CD4-positive, alpha-beta memory T cell (primary cell): ENCODE measurements around the gene SLX4IP. TPM values are rescaled to one million over a fixed set of nuclear protein-coding genes. Genes with fewer than 3 reads are reported as not detected.

Experiments
- CTCF ChIA-PET: fragments of 350-600 bp; sonication (Branson Sonifier 250); formaldehyde crosslinking; loops from one replicate; lab custom pipeline; 2021; ENCODE audit warnings: inconsistent platforms; ENCODE audit not compliant: partially characterized antibody; lab: Charles Lee
- POLR2A ChIA-PET: fragments of 350-600 bp; sonication (Branson Sonifier 250); formaldehyde crosslinking; loops from one replicate; lab custom pipeline; 2021; ENCODE audit not compliant: partially characterized antibody; lab: Charles Lee
- DNase-seq, 5 donors: peaks; one replicate each; pipeline versions ENCODE4 v3.0.0 to v3.0.0-alpha.2; 2020 to 2022; ENCODE audit warnings: mixed read lengths in 1 of 5
- H3K27ac ChIP-seq: one replicate; pipeline ENCODE4 v1.7.0; 2013; ENCODE audit warnings: low read depth, low read length
- H3K27me3 ChIP-seq: 2 replicates; pipeline ENCODE4 v1.7.0; 2013; ENCODE audit warnings: mild to moderate bottlenecking, low read length, moderate library complexity; ENCODE audit not compliant: insufficient read depth
- H3K36me3 ChIP-seq: 2 replicates; pipeline ENCODE4 v1.7.0; 2013; ENCODE audit warnings: mild to moderate bottlenecking, low read length, moderate library complexity; ENCODE audit not compliant: insufficient read depth
- H3K4me1 ChIP-seq: 2 replicates; pipeline ENCODE4 v1.7.0; 2013; ENCODE audit warnings: mild to moderate bottlenecking, low read length, moderate library complexity; ENCODE audit not compliant: insufficient read depth
- H3K4me3 ChIP-seq, 2 donors: one replicate each; pipeline ENCODE4 v1.7.0; 2013; ENCODE audit warnings: low read length in 2 of 2, mild to moderate bottlenecking in 1 of 2
- H3K9me3 ChIP-seq, 2 donors: one replicate each; pipeline ENCODE4 v1.7.0; 2013; ENCODE audit warnings: low read length in 2 of 2, control low read depth in 1 of 2; ENCODE audit not compliant: control insufficient read depth in 1 of 2
- H3K27ac Mint-ChIP-seq, 7 donors: one replicate each; pipeline ENCODE4 v1.8.0; 2020 to 2021; ENCODE audit warnings: mixed read lengths in 7 of 7, mild to moderate bottlenecking in 6 of 7, inconsistent platforms in 3 of 7, moderate library complexity in 3 of 7
- H3K27me3 Mint-ChIP-seq, 2 donors: one replicate each; pipeline ENCODE4 v1.8.0; 2020 to 2021; ENCODE audit warnings: mixed read lengths in 2 of 2
- H3K36me3 Mint-ChIP-seq, 2 donors: one replicate each; pipeline ENCODE4 v1.8.0; 2020 to 2021; ENCODE audit warnings: mixed read lengths in 2 of 2, inconsistent platforms in 1 of 2, mild to moderate bottlenecking in 1 of 2
- H3K4me1 Mint-ChIP-seq, 4 donors: one replicate each; pipeline ENCODE4 v1.8.0; 2020 to 2021; ENCODE audit warnings: mixed read lengths in 4 of 4, mild to moderate bottlenecking in 1 of 4
- H3K4me3 Mint-ChIP-seq, 8 donors: one replicate each; pipeline ENCODE4 v1.8.0; 2020 to 2021; ENCODE audit warnings: mixed read lengths in 8 of 8, mild to moderate bottlenecking in 7 of 8, moderate library complexity in 6 of 8, inconsistent platforms in 3 of 8
- H3K9me3 Mint-ChIP-seq, 8 donors: one replicate each; pipeline ENCODE4 v1.8.0; 2020 to 2021; ENCODE audit warnings: mixed read lengths in 8 of 8, mild to moderate bottlenecking in 5 of 8, inconsistent platforms in 3 of 8, moderate library complexity in 1 of 8
- intact Hi-C: fragments of 100-400 bp; cut with micrococcal nuclease; formaldehyde crosslinking; loops from one replicate; pipeline ENCODE4 v1.15.1; 2023
- polyA plus RNA-seq, 2 donors: library from polyadenylated mRNA; unstranded; fragments of 300-500 nt; fragmentation: Illumina TruSeq; gene quantifications; one replicate each; pipeline ENCODE4 v1.2.3, GENCODE V29; 2021
- total RNA-seq, 2 experiments: library from RNA; stranded (reverse); gene quantifications; one replicate each; pipeline ENCODE4 v1.2.3, GENCODE V29; 2021

Gene SLX4IP
- total and polyA plus RNA-seq, 4 experiments from 2014 or later: 1.5 to 6.6 (median 4.0) TPM

- Histone ChIP-seq H3K4me1 (no peaks in the 10 kb centered on the region), H3K9me3 (no peaks in the 10 kb centered on the region), H3K27me3 (no peaks in the 10 kb centered on the region), H3K4me3 (no peak overlapping the region), H3K36me3 (no peaks in the 10 kb centered on the region), H3K27ac (no peak overlapping the region)
- no peak for DNase-seq
- H3K9me3 Mint-ChIP-seq: no peaks in the 10 kb centered on the region
- intact Hi-C loops: no loop called here
- CTCF ChIA-PET: interaction anchor here (0.8 to 1.4 kb wide), 2 partner anchors 10 to 672 kb away, joined by 3 to 4 read pairs; no protein-coding TSS in a partner anchor
- H3K36me3 Mint-ChIP-seq: no peaks in the 10 kb centered on the region
- POLR2A ChIA-PET: no interaction called here
- H3K27me3 Mint-ChIP-seq: peaks cover 7 to 26% of the 10 kb centered on the region in 2 donors
- H3K4me3 Mint-ChIP-seq: no peak overlapping the region
- H3K27ac Mint-ChIP-seq: no peak overlapping the region
- no peaks in the 10 kb centered on the region for H3K4me1 Mint-ChIP-seq
Measured at GRCh38 chr20:10649797-10650160, 214.7 kb downstream of the SLX4IP start.

GRCh38 chr20:10651227-10651990, 216.3 kb downstream of the SLX4IP start:
- intact Hi-C loops: no loop called here
- POLR2A ChIA-PET: no interaction called here
- H3K4me1 ChIP-seq: no peaks in the 10 kb centered on the region
- no peak overlapping the region for H3K4me3 ChIP-seq
- H3K36me3 Mint-ChIP-seq: no peaks in the 10 kb centered on the region
- no peak for DNase-seq
- peaks cover 7 to 28% of the 10 kb centered on the region in 2 donors for H3K27me3 Mint-ChIP-seq
- H3K36me3 ChIP-seq: no peaks in the 10 kb centered on the region
- H3K9me3 Mint-ChIP-seq: no peaks in the 10 kb centered on the region
- H3K9me3 ChIP-seq: no peaks in the 10 kb centered on the region
- no peak overlapping the region for H3K27ac ChIP-seq
- H3K27me3 ChIP-seq: no peaks in the 10 kb centered on the region
- no peak overlapping the region for H3K4me3 Mint-ChIP-seq
- CTCF ChIA-PET: no interaction called here
- no peak overlapping the region for H3K27ac Mint-ChIP-seq
- H3K4me1 Mint-ChIP-seq: no peaks in the 10 kb centered on the region

GRCh38 chr20:10652185-10652584, 217.1 kb downstream of the SLX4IP start:
- CTCF ChIA-PET: no interaction called here
- DNase-seq: no peak
- Mint-ChIP-seq H3K4me1 (no peaks in the 10 kb centered on the region), H3K36me3 (no peaks in the 10 kb centered on the region), H3K4me3 (no peak overlapping the region), H3K27ac (no peak overlapping the region), H3K27me3 (peaks cover 7 to 28% of the 10 kb centered on the region in 2 donors), H3K9me3 (no peaks in the 10 kb centered on the region)
- Histone ChIP-seq H3K27ac (no peak overlapping the region), H3K36me3 (no peaks in the 10 kb centered on the region), H3K27me3 (no peaks in the 10 kb centered on the region), H3K4me3 (no peak overlapping the region), H3K4me1 (no peaks in the 10 kb centered on the region), H3K9me3 (no peaks in the 10 kb centered on the region)
- POLR2A ChIA-PET: no interaction called here
- intact Hi-C loops: no loop called here

- Mint-ChIP-seq H3K27me3 (peaks cover 7 to 30% of the 10 kb centered on the region in 2 donors), H3K27ac (no peak overlapping the region), H3K4me3 (no peak overlapping the region), H3K9me3 (no peaks in the 10 kb centered on the region), H3K4me1 (no peaks in the 10 kb centered on the region), H3K36me3 (no peaks in the 10 kb centered on the region)
- Histone ChIP-seq H3K36me3 (no peaks in the 10 kb centered on the region), H3K4me3 (no peak overlapping the region), H3K27ac (no peak overlapping the region), H3K4me1 (no peaks in the 10 kb centered on the region), H3K9me3 (no peaks in the 10 kb centered on the region), H3K27me3 (no peaks in the 10 kb centered on the region)
- no peak for DNase-seq
- intact Hi-C loops: no loop called here
- CTCF ChIA-PET: no interaction called here
- POLR2A ChIA-PET: no interaction called here
Measured at GRCh38 chr20:10652660-10653261, 217.7 kb downstream of the SLX4IP start.

- Histone ChIP-seq H3K9me3 (no peaks in the 10 kb centered on the region), H3K36me3 (no peaks in the 10 kb centered on the region), H3K4me1 (no peaks in the 10 kb centered on the region), H3K4me3 (no peak overlapping the region), H3K27me3 (no peaks in the 10 kb centered on the region), H3K27ac (no peak overlapping the region)
- Mint-ChIP-seq H3K4me1 (no peaks in the 10 kb centered on the region), H3K27me3 (peaks cover 7 to 30% of the 10 kb centered on the region in 2 donors), H3K36me3 (no peaks in the 10 kb centered on the region), H3K9me3 (no peaks in the 10 kb centered on the region), H3K4me3 (no peak overlapping the region), H3K27ac (no peak overlapping the region)
- ChIA-PET CTCF (no interaction called here), POLR2A (no interaction called here)
- intact Hi-C loops: no loop called here
- DNase-seq: no peak
Measured at GRCh38 chr20:10653599-10654249, 218.6 kb downstream of the SLX4IP start.

- peaks cover 7 to 30% of the 10 kb centered on the region in 2 donors for H3K27me3 Mint-ChIP-seq
- CTCF ChIA-PET: no interaction called here
Measured at GRCh38 chr20:10654250-10654610, 219.1 kb downstream of the SLX4IP start.

GRCh38 chr20:10654630-10655029, 219.5 kb downstream of the SLX4IP start:
- peaks cover 8 to 26% of the 10 kb centered on the region in 2 donors for H3K27me3 Mint-ChIP-seq
- H3K27ac Mint-ChIP-seq: no peak overlapping the region
- H3K4me1 Mint-ChIP-seq: no peaks in the 10 kb centered on the region
- no peaks in the 10 kb centered on the region for H3K27me3 ChIP-seq
- intact Hi-C loops: no loop called here
- DNase-seq: no peak
- H3K36me3 Mint-ChIP-seq: no peaks in the 10 kb centered on the region
- no peaks in the 10 kb centered on the region for H3K4me1 ChIP-seq
- no peaks in the 10 kb centered on the region for H3K9me3 Mint-ChIP-seq
- POLR2A ChIA-PET: no interaction called here
- H3K9me3 ChIP-seq: no peaks in the 10 kb centered on the region
- no peak overlapping the region for H3K4me3 ChIP-seq
- H3K27ac ChIP-seq: no peak overlapping the region
- H3K4me3 Mint-ChIP-seq: no peak overlapping the region
- CTCF ChIA-PET: no interaction called here
- H3K36me3 ChIP-seq: no peaks in the 10 kb centered on the region

More at GRCh38 chr20:10654250-10654610, 219.1 kb downstream of the SLX4IP start:
- POLR2A ChIA-PET: no interaction called here
- no peak overlapping the region for H3K27ac ChIP-seq
- Mint-ChIP-seq H3K27ac (no peak overlapping the region), H3K4me1 (no peaks in the 10 kb centered on the region), H3K9me3 (no peaks in the 10 kb centered on the region), H3K36me3 (no peaks in the 10 kb centered on the region), H3K4me3 (no peak overlapping the region)
- no peak for DNase-seq
- no peaks in the 10 kb centered on the region for H3K36me3 ChIP-seq
- no peaks in the 10 kb centered on the region for H3K4me1 ChIP-seq
- no peak overlapping the region for H3K4me3 ChIP-seq
- no peaks in the 10 kb centered on the region for H3K9me3 ChIP-seq
- intact Hi-C loops: no loop called here
- no peaks in the 10 kb centered on the region for H3K27me3 ChIP-seq
